GM19035 (cell line): ENCODE measurements around the gene TBCD.

Source experiments
- ATAC-seq: cut with Tn5 transposase; IDR thresholded peaks from one replicate; pipeline ENCODE4 v1.9.1; 2021; ENCODE audit not compliant: unreplicated experiment

TBCD gene

DNA sequence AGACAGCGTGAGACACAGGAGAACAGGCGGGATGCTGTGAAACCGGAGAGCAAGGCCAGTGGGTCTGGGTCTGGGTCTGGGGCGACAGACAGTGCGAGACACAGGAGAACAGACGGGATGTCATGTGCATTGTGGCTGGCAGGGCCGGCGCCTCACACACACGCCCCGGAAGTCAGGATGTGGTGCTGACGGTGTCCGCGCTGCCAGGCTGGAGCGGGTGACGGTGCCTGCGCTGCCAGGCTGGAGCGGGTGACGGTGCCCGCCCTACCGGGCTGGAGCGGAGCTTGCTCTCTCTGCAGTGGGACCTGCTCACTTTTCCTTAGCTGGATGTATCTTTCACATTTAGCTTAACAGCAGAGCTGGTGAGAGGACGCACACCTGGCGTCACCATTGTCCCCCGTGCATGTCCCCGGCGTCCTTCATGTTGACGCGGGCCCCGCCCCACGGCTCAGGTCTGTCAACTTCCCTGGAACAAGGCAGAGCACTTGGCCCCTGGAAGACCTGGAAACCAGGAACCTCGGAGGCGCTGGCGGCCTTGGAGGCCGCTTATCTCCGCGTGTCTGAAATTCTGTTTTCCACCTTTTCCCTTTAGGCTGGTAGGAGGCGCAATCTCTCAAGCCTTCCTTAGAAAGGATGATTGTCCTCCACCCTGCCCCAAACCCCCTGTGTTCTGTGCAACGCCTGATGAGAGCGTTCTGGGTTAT is 131.0 kb downstream of the TBCD start:
- ATAC-seq: no peak

DNA sequence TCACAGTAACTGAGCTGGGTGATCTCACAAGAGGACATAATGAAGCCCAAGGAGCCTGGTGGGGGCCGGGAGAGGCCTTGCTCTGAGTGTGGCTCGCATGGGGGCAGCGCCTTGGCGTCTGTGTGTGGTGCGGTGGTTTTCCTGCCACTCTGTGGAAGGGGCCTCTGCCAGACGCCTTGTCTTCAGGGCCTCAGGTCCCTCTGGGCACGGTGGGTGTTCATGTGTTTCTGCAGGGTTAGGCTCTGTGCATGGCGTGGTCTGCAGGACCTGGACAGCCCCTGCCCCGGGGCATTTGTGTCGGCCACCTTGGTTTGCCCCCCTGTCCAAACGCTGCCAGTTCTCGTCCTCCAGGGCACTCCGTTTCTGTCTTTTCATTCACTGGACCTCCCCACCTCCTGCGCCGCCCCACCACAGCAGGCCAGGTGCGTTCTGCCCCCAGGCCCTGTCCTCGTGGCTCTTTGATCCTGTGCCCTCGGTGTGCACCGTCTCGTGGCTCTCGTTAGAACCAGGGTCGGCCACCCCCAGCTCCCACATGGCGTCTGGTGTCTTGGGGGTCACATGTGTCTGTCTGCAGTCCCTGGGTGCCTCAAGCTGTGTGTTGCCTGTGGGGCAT is 131.7 kb downstream of the TBCD start:
- ATAC-seq: no peak

DNA sequence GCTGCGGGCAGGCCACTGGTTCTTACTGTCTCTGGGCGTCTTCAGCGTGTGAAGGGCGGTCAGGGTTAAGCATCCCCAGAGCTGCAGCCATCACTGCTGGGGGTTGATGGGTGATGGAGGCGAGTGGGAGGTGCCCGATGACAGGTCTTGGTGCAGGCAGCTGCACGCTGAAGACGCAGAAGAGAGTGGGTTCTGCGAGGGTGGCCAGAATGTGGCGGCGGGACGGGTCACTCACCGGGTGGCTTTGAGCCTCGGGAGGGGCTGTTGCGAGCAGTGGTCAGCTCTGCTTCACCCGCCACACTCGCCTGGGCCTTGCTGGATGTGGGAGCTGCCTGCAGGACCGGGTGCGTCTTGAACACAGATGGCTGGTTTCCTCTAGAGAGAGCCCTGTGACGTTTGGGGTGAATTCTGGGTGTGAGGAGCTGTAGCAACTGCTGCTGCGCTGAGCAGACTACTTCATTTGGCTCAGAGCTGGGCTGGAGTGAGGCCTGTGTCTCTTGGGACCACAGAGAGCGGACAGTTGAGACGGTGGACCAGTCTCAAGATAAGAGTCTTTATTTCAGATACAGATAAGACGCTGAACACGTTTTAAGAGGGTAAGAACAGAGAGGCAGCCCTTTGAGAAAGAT is 132.6 kb downstream of the TBCD start:
- ATAC-seq: no peak

DNA sequence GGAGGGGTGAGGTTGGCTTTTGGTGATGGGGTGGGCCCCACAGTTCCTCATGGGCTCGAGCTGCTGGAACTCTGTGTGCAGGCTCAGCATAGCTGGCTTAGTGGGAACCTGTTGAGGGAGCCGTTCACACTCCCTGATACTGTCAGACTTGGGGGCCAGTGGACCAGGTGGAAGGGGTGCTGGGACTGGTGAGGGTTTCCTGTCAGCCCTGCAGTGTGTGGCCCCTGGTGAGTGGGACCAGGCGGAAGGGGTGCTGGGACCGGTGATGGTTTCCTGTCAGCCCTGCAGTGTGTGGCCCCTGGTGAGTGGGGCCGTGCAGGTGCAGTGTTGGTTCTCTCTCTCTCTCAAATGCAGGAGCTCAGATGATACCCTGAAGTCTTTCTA is 133.1 kb downstream of the TBCD start:
- ATAC-seq: no peak

DNA sequence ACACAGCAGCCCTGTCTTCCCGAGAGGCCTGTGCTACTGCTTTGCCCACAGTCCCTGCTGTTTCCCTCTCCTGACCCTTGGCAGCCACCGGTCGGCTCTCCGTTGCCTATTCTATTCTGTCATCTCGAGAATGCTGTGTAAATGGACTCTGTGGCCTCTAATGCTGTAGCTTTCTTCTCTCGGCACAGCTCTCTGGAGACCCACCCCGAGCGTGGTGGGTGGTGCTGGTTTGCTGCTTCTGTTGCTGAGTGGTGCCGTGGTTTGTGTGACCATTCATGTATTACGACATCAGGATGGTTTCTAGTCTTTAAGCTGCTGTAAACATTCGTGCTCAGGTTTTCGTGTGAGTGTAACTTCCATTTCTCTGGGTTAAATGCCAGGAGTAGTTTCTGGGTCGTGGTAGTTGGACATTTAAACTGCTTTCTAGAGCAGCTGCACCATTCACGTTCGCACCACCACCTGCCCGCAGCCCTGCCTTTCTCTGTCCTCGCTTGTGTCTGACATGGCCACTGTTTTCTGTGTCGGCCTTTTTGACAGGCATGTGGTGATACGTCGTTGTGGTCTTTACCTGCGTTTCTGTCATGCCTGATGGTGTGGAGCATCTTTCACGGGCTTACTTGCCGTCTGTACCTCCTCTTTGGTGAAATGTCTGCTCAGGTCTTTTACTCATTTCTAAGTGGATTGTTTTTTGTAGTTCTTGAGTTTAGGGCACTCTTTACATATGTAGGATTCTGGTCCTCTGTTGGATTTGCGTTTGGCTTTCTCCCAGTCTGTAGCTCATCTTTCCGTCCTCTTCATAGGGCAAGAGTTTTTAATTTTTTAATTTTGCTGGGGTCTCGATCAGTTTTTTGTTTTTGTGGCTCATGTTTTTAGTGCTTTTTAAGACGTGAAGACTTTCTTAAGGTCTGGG is 135.6 kb downstream of the TBCD start:
- no peak for ATAC-seq

DNA sequence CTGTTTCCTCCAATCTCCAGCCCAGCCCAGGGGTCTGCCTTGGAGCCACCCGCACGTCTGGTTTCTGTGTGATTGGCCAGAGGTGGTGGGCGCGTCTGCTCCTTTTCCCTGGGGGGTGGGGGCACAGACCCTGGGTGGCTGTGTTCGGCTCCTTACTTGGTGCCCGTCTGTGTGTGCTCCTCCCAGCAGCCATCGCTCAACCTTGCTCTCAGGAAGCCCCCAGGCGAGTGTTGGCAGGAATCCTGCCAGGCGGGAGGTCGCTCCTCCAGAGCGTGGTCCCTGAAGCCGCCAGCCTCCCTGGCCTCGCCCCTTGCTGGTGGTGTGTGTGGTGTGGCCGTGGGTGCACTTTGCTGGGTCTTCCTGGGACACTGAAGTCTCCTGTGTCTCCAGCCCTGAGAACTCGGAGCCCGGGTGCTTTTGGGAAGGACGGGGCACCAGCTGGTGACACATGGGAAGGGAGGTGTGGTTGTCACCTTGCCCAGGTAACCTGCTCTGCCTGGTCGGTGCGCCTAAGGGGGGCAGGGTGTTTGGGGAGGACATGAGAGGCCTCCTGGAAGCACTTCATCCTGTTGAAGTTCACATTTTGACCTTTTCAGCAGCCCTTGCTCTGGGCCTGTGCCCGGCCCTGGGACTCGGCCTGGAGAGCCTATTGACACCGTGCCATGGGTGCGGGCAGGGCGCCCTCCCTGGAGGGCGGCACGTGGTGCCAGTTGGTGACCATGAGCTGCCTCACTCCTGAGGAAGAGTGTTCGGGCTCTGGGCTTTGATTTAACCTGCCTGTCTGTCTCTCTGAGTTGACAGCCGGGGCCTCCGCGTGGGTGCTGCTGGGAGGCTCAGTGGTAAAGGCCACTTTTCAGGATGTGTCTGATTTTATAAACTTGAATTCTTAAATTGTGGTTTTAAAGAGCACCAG is 137.0 kb downstream of the TBCD start:
- ATAC-seq: no peak

DNA sequence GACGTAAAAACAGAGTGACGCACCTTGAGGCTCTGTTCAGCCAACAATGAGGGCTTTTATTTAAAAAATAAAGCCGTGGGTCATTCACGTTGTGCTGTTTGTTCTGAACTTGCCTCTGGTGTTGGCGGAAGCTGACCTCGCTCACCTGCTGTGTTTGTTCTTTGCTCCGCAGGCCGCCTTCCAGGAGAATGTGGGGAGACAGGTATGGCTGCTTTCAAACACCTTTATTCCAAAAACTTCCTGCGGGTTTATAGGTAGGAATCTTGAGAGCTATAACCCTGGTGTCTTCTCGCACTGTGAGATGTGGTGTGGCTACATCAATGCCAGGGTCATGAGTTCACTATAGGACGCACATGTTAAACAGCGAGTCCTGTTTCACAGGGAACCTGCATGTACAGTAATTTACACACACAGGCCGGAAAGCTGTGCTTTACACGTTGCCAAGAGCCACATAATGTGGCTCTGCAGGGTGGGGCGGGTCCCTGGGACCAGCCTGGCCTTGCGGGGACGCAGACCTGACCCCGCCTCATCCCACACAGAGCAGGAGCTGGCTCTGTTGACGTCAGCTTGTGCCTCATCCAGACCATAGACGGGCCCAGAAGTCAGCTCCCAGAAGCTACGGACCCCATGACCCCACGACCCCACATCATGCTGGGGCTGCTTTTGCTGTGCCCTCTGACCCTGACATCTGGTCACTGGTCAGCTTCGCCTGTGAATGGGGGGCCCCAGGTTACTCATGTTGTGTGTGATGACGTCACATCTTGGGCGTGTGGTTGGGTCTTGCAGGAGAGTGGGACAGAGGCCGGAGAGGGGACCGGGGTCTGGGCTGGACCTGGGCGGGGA is 137.9 kb downstream of the TBCD start:
- no peak for ATAC-seq

DNA sequence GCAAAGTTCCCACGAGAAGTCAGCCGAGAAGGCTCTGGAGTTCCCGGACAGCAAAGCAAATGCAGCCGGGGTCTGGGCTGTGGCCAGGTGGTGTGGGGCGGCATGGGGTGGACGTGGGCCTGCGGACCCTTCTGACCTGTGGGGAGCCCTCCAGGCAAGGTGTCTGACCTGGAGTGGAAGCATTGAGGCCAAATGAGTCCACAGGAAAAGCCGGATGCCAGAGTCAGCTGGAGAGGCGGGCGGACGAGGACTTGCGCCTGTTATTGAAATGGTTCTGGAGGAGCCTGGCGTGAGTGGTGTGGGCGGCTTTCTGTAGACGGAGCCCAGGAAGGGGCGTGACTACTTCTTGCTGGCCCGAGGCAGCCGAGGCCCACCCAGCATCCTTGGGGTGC is 138.5 kb downstream of the TBCD start:
- no peak for ATAC-seq

DNA sequence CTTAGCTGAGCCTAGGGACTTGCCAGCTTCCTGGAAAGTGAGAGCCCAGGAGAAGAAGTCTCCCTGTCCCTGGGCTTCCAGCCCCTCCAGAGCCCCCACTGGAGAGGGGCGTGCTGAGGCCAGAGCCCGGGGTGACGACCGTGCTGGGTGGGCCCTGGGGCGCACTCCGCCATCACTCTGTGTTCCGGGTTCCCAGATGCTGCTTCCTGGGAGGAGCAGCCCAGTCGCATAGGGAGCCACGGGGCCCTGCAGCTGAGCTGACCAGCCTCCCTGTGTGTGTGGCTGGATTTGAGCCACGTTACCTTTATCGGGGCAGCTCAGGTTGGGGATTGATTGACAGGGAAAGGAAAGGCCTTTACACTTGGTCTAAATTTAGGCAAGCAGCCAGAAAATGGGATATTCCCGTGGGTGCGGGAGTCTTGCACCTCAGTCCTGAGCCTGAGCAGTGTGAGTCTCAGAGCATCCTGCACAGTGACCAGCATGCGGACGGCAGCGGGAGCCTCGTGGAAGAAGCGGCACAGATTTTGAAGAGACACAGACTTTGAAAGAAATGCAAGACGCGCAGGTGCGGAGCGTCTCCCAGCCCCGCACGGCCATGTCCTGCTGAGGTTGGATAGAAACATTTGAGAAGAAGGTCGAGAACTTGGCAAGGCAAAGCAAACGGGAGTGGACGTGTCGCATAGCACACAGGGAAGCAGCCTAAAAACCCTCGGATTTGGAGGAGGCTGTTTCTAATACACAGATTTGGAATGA is 139.2 kb downstream of the TBCD start:
- ATAC-seq: no peak

DNA sequence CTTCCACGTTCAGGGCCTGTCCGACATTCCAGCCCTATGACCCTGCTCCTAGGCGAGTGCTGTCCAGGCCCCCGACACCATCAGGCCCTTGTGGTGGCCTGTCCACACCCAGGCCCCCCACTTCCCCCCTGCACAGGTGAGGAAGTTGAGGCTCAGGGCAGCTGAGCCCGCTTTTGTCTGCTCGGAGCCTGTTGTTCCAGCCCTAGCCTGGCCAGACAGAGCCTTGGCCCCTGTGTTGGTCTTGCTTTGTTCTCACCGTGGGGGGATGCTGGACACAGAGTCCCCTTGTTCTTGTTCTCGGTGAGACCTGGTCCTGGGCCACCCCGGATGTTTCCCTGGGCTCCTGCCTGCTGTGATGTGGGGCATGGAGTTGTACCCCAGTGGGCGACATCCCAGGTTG is 140.0 kb downstream of the TBCD start:
- ATAC-seq: no peak

DNA sequence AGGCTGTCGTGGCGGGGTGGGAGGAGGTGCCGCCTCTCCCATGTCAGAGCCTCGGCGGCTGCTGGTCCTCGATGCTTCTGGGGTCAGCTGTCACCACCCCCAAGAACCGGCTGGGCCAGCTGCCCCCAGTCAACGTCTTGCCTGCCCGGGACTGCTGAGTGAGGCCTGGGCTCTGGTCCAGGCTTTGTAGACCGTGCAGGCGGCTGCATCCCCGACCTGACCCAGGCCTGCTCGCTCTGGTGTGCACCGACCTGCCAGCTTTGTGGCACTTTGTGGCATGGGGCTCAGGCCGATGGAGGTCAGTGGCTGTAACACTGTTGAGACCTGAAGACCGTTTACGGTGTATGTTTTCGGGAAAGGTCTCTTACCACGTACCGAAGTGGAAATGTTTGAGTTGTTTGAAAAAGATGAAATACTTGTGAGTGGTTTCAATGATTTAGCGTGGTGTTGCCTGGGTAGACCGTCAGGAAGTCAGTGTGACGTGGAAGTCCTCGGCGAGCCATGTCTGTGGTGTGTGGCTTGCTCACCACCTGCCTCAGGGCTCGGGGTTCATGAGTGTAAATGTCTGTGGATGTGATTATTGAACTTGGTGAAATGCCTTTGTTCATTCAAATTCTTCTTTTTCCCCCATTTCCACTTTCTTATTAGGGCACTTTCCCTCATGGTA is 141.2 kb downstream of the TBCD start:
- no peak for ATAC-seq

DNA sequence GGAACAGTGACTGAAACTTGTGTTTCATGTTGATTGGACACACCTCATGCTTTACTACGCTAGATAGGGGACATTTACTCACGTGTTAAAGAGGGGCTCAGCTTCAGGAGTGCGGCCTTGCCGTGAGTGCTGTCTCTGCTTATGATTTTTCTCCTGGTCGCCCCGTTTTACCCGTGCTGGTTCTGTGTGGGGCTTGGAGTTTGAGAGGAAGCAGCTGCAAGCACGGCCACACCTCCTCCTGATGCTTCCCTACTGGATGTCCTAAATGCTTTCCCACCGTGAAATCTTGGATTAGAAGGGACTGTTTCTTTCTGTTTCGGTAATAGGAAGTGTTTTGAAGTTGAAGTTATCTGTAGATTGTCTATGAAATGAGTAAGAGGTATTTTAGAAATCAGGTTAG is 141.9 kb downstream of the TBCD start:
- no peak for ATAC-seq

DNA sequence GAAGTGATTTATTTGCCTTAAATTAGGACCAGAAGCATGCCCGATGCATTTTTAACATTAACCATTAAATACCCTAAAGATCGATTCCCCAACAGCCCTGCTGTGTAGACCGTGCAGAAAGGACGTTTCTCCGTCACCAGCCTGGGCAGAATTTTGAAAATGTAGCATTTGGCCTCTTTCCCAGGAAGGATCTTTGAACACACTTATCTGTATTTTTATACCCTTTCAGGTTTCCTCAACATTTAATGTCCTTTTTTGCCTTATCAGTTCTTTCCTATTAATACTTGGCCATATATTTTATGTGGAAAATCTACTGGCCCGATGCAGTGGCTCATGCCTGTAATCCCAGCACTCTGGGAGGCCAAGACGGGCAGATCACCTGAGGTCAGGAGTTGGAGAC is 142.5 kb downstream of the TBCD start:
- ATAC-seq: no peak

DNA sequence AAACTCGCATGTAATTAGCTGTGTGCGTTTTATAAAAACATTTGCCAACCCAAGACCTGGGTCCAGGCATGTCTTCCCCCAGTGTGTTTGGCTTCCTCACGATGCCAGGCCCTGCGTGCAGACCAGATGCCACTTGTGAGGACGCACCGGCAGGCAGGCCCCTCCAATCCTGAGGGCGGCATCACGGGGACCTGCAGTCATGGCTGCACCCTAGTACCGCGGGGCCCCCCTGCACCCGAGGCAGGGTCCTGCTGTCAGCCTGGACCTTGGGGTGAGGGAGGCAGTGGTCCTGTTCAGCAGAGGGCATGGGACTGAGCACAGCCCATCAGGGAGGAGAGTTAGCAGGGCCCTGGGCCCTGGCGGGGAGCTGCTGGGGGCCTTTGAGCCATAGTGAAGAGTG is 143.2 kb downstream of the TBCD start:
- ATAC-seq: no peak

DNA sequence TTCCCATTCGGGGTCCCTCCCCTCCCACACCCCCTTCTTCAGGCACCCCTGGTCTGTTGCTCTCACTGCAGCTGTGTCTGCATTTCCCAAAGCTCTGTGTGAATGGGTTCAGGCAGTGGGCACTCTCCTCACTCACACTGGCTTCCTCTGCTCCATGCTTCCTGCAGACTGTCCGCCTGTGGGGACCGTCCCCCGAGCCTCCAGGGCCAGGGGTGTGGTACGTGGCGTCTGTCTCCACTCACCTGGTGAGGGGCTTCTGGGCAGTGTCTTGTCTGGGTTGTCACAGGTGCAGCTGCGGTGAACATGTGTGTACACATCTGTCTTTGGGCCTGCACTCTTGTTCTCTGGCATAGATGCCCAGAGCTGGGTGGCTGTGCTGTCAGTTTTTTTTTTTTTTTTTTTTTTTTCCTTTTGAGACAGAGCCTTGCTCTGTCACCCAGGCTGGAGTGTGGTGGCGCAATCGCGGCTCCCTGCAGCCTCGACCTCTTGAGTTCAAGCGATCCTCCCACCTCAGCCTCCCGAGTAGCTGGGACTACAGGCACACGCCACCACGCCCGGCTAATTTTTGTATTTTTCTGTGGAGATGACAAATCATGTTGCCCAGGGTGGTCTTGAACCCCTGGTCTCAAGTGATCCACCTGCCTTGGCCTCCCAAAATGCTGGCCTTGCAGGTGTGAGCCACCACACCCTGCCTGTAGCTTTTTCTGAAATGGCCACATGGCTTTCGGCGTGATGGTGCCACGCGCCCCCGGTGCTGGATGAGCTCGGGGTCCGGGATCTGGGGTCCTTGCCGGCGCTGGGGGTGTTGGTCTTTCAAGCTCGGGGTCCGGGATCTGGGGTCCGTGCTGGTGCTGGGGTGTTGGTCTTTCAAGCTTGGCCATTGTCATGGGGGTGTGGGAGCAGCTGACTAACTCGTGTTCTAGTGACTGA is 144.5 kb downstream of the TBCD start:
- ATAC-seq: no peak

DNA sequence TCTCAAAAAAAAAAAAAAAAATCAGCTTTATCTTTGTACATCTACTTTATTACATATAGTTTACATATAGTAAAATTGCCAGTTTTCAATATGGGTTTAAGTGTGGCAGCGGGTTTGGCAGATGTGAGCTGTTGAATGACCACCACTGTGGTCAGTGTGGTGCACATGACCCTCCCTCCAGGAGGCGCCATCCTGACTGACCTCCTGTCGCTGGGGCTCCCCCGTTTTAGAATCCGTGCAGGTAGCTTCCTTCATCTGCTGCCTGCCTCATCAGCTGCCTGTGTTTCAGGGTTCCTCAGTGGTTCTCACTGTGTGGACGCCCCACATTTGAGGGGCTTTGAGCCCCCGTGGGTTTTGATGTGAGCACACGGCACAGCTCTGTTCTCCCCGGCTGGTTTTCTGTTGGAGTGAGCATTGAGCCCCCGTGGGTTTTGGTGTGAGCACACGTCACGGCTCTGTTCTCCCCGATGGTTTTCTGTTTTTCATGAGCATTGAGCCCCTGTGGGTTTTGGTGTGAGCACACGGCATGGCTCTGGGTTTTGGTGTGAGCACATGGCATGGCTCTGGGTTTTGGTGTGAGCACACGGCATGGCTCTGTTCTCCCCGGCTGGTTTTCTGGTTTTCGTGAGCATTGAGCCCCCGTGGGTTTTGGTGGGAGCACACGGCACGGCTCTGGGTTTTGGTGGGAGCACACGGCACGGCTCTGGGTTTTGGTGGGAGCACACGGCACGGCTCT is 145.8 kb downstream of the TBCD start:
- no peak for ATAC-seq
